Activated T-helper 1 cell treated with anti-CD3 and anti-CD28 coated beads, Interleukin-2, amount 50 U/mL, for 16 hours (primary cell): ENCODE results near the gene TMEM245.

Experiments used
- DNase-seq, 2 donors: peaks; one replicate each; pipeline ENCODE4 v3.0.0-alpha.2; 2020; ENCODE audit warnings: low read depth in 1 of 2, low spot score in 1 of 2

The TMEM245 gene

DNA sequence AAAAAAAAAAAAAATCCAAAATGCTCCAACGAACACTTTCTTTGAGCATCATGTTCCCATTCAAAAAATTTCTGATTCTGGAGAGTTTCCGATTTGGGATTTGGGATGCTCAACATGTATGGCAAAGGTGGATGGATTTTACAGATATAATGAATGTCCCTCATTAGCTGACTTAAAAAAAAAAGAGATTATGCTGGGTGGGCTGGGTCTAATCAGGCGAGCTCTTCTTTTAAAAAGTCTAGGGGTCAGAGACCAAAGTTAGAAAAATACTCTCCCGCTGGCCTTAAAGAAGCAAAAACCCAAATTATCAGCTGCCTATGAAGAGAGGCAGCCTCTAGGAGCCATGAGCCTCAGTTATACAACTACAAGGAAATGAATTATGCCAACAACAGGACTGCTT lies 91.3 kb downstream of the TMEM245 start:
- no peak for DNase-seq

GRCh38 chr9:109027176-109027575 lies 92.6 kb downstream of the TMEM245 start:
- DNase-seq, result no peak

- DNase-seq, result no peak
Observed at GRCh38 chr9:109026306-109026705, 93.4 kb downstream of the TMEM245 start.

- no peak for DNase-seq
Observed at GRCh38 chr9:109022873-109023272, 96.9 kb downstream of the TMEM245 start.

- no peak for DNase-seq
Observed at GRCh38 chr9:109020581-109021511, 98.9 kb downstream of the TMEM245 start.

- no peak for DNase-seq
Observed at GRCh38 chr9:109020113-109020512, 99.6 kb downstream of the TMEM245 start.

DNA sequence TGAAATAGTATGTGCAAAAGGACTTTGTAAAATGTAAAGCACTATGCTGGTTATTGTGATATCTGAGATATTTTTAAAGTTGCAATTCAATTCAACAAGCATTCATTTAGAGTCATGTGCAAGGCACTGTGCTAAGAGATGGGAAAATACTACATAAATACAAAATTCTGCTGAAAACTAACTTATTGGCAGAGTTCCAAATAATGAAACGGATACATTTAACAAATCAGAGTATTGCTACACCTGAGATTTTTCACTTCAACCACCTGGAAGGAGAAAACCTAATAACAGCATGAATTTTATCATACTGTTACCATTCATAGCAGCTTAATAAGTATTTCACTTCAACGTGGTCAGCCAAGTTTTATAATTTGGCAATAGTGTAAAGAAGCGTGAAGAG lies 100.3 kb downstream of the TMEM245 start:
- DNase-seq, result no peak

DNA sequence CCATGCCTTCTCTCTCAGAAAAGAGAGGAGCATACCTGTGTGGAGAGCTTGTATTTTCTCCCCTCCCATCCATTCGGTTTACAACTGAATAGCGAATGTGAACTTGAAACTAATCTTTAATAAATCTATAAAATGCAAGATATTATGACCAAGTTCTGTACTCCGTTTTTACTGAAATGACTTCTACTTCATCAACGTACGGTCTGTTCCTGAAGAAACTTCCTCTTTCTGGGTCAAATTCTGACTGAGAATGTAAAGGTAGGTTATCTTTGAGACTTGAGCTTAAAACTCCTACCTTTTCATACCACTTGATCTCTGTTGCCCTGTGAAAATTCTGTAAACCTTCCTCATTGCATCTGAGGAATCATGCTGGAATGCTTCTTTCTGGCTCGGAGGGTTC lies 102.3 kb downstream of the TMEM245 start:
- no peak for DNase-seq

GRCh38 chr9:109017061-109017460 lies 102.7 kb downstream of the TMEM245 start:
- no peak for DNase-seq

- DNase-seq, result no peak
Observed at GRCh38 chr9:109016132-109016531, 103.6 kb downstream of the TMEM245 start.

GRCh38 chr9:109014608-109015280 lies 105.0 kb downstream of the TMEM245 start:
- DNase-seq, result no peak

DNA sequence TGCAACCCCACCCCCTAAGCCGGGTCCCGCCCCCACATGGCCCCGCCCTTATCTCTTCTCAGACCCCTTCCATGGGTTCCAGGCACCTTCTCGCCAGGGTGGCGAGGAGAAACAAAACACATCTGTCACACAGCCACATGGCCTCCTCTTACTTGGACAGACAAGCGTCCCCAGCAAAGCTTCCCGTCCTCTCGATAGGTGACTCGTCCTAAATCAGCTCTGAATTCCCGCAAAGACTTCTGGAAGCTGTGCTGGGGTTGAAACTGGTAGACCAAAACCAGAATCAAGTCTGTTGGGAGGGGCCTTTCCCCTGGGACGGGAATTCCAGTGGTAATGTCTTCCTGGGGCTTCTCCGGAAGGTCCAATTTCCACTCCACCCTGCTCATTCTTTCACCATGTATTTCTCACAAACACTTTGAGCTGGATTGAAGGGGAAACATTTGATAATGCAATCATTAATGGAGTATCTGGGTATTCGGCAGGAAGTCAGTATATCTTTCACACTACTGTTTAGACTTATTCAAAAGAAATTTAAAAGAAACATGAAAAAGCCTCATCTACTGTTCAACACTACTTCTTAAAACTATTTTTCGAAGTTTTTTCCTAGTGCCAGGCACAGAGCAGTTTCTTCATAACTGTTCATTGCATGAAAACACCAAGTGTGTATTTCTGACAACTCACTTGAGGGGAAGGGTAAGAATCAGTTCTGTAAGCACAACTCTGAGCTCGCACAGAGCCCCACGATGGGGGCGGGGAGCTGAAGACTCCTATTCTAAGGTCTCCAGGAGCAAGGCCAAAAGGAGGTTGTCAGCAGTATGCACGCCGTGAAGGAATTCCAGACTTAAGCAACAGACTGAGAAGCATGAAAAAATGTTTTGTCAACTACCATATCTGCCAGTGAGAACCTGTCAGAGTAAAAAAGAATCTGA lies 105.8 kb downstream of the TMEM245 start:
- no peak for DNase-seq

- peak; percentile 74 to 76 for DNase-seq
Observed at GRCh38 chr9:109012876-109013678, 106.7 kb downstream of the TMEM245 start, which contains the start of gene CTNNAL1. TSS of gene CTNNAL1 (minus strand) at chr9:109013499. CDS start at chr9:109013442, 57 bp downstream.

DNA sequence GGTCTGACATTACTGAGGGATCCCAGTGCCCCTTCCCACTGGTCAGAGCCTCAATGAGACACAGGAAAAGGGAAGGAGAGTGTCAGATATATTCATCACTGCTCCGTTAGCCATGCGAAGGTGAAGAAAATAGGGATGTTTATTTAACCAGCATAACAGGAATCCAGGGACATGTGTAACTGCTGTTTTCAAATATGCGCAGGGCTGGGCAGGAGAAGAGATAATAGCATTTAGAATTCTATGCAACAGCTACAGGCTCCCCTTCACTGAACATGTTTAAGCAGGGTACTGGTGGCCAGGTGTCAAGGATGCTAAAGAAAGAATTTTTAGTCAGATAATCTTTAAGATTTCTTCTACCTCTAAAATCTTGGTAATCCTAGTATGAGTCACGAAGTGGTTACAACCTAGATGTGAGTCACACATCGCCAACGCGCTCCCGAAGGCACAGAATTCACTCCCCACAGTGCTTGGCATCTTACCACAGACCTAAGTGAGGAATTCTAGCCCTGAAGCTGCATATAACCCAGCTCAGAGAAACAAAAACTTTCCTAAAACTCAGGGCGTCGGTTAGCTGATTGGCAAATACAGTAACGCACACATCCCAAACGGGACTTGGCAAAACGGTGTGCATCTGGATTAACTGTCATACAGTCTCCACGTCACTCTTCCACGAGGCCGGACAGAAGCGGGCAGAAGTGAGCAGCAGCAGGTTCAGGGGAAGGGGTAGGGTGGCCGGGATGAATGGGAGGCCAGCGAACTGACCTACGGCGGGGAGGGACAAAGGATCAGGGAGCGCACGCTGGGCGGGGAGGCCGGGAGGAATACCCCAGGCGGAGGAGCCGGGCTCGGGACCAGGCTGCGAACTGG lies 107.5 kb downstream of the TMEM245 start:
- peak in 1 of 2 donors; percentile 15 for DNase-seq

DNA sequence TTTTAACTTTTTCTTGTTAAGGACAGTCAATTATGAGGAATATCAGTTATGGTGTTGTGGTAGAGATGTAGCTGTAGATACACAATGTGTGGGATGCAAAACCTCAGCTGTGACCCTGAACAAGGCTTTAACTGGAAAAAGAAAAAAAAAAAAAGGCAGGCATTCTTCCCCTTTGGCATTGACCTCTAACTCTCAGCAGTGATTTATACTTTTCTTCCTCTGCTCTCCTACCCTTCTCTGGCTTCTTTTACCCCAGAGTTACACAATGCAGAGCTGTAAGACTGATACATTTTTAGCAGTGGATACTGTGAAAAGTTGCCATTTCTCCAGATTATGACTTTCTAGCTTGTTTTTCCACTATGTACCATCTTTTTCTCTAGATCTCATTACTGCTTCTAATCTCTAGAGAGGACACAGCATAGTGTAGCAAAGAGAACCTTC lies 108.5 kb downstream of the TMEM245 start:
- DNase-seq, result no peak

- peak in 1 of 2 donors; percentile 31 for DNase-seq
Observed at GRCh38 chr9:109010746-109011145, 109.0 kb downstream of the TMEM245 start.

GRCh38 chr9:109005678-109006077 lies 114.1 kb downstream of the TMEM245 start:
- DNase-seq, result no peak

DNA sequence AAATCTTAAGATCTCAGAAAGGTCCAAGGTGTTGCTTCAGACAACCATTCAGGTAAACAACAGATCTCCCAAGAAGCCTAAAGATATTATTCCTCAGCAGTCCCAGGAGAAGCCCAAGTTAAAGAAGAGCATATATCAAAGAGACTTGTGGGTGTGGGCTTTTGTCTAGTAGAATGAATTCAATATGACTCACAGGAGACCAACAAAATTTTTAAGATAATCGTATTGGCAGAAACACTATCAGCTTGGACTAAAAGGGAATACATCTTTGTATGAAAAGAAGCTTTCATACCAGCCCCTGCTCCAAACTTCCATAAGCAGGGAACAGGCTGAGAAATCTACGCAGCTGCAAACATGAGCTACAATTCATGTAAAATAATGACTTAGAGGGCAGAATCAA lies 116.6 kb downstream of the TMEM245 start:
- DNase-seq, result no peak

- DNase-seq, result no peak
Observed at GRCh38 chr9:109002141-109002540, 117.6 kb downstream of the TMEM245 start.
